OCI-LY3 (cell line): ENCODE data around the gene MFSD11.
"Not testable (repeated sequence)": the region's sequence is repeated elsewhere in the genome, so short reads cannot be mapped to it uniquely, and the experiment has no call there.

ENCODE experiments used
- CTCF ChIP-seq: fragments of 200-600, 300-600 bp; sonication (generic); IDR thresholded peaks from 2 replicates; pipeline ENCODE4 v1.5.1; 2014; ENCODE audit warnings: antibody characterized with exemption, low read length, low read depth
- EZH2phosphoT487 ChIP-seq: fragments of 200-600 bp; shearing (Covaris generic); IDR thresholded peaks from 2 replicates; pipeline ENCODE4 v1.6.1; 2018; ENCODE audit warnings: antibody characterized with exemption, mixed run types, low read depth

DNA sequence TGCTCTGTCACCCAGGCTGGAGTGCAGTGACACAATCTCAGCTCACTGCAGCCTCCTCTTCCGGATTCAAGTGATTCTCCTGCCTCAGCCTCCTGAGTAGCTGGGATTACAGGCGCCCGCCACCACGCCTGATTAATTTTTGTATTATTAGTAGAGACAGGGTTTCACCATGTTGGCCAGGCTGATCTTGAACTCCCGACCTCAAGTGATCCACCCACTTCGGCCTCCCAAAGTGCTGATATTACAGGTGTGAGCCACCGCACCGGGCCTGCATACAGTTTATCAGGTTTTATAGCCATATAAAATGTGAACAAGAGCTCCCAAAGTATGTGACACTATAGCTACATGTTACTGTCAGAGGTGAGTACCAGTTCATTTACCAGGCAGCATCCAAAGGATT, 14.9 kb upstream of the MFSD11 start:
- not testable (repeated sequence) for TF ChIP-seq CTCF, EZH2phosphoT487
